Right ventricle myocardium inferior (tissue), 1 donor: Measurements from ENCODE around the gene LPIN3. TPM values are rescaled to one million over a fixed set of nuclear protein-coding genes. Genes with fewer than 3 reads are reported as not detected.

Experiments
- ATAC-seq: fragments of 200-7000 bp; cut with Tn5 transposase; one replicate; pipeline ENCODE4 v1.9.1; 2020; ENCODE audit warnings: mild to moderate bottlenecking, moderate library complexity
- DNase-seq: peaks from one replicate; pipeline ENCODE4 v3.0.0; 2021; ENCODE audit errors: missing footprints
- intact Hi-C: fragments of 100-400 bp; cut with DNase I; formaldehyde crosslinking; loops from one replicate; pipeline ENCODE4 v1.11.0; 2022
- total RNA-seq: library from RNA; stranded (reverse); fragmentation: NEBNext Ultra II Directional; extraction: Animal tissue kit (Norgen Biotek cat#: 25700); gene quantifications from one replicate; pipeline ENCODE4 v1.2.1, GENCODE V29; 2021
- donor health status: DM: no; HTN: yes; CAD: no; lungs with severe emphysema.

LPIN3 gene
- total RNA-seq, 1 donor from 2014 or later: 18.1 TPM

GRCh38 chr20:41344938-41345728 lies 4.5 kb downstream of the LPIN3 start:
- intact Hi-C loops: loop anchor here (5.0 to 10.0 kb wide), 4 partner anchors 272 to 380 kb away; partner anchors contain the start of gene CHD6
- DNase-seq: no peak
- no peak for ATAC-seq

- intact Hi-C loops: loop anchor here (10.0 kb wide), 2 partner anchors 351 to 381 kb away; no protein-coding TSS in a partner anchor
- ATAC-seq (no peak), DNase-seq (no peak)
Measured at GRCh38 chr20:41345729-41346067, 5.1 kb downstream of the LPIN3 start.

GRCh38 chr20:41347523-41348429 lies 7.2 kb downstream of the LPIN3 start:
- DNase-seq: no peak
- intact Hi-C loops: loop anchor here (10.0 kb wide), 2 partner anchors 353 to 383 kb away; no protein-coding TSS in a partner anchor

GRCh38 chr20:41348430-41349172 lies 8.0 kb downstream of the LPIN3 start:
- ATAC-seq: no peak
- intact Hi-C loops: loop anchor here (10.0 kb wide), 2 partner anchors 354 to 384 kb away; no protein-coding TSS in a partner anchor
- no peak for DNase-seq

More at GRCh38 chr20:41347523-41348429, 7.2 kb downstream of the LPIN3 start:
- ATAC-seq: peak; percentile 70

GRCh38 chr20:41349266-41349665 lies 8.6 kb downstream of the LPIN3 start:
- ATAC-seq (no peak), DNase-seq (no peak)
- intact Hi-C loops: loop anchor here (10.0 kb wide), 2 partner anchors 354 to 384 kb away; no protein-coding TSS in a partner anchor

- ATAC-seq (no peak), DNase-seq (no peak)
- intact Hi-C loops: loop anchor here (10.0 kb wide), 2 partner anchors 355 to 385 kb away; no protein-coding TSS in a partner anchor
Measured at GRCh38 chr20:41349943-41350342, 9.3 kb downstream of the LPIN3 start.

GRCh38 chr20:41350408-41350962 lies 9.9 kb downstream of the LPIN3 start:
- no peak for DNase-seq
- intact Hi-C loops: no loop called here
- no peak for ATAC-seq

- intact Hi-C loops: no loop called here
- DNase-seq (no peak), ATAC-seq (no peak)
Measured at GRCh38 chr20:41352106-41352505, 11.5 kb downstream of the LPIN3 start.

GRCh38 chr20:41352666-41353065 lies 12.0 kb downstream of the LPIN3 start:
- no peak for ATAC-seq
- no peak for DNase-seq
- intact Hi-C loops: no loop called here

GRCh38 chr20:41353530-41353929 lies 12.9 kb downstream of the LPIN3 start:
- intact Hi-C loops: no loop called here
- DNase-seq (no peak), ATAC-seq (peak; percentile 14)

GRCh38 chr20:41355192-41355591 lies 14.6 kb downstream of the LPIN3 start:
- no peak for ATAC-seq
- DNase-seq: no peak
- intact Hi-C loops: loop anchor here (5.0 kb wide), 1 partner anchor 52 kb away; no protein-coding TSS in a partner anchor

- no peak for DNase-seq
- intact Hi-C loops: loop anchor here (5.0 kb wide), 1 partner anchor 52 kb away; no protein-coding TSS in a partner anchor
Measured at GRCh38 chr20:41355598-41356203, 15.1 kb downstream of the LPIN3 start.

GRCh38 chr20:41356951-41357350 lies 16.3 kb downstream of the LPIN3 start:
- DNase-seq (no peak), ATAC-seq (no peak)
- intact Hi-C loops: loop anchor here (5.0 kb wide), 1 partner anchor 50 kb away; no protein-coding TSS in a partner anchor

More at GRCh38 chr20:41355598-41356203, 15.1 kb downstream of the LPIN3 start:
- ATAC-seq: no peak

- no peak for DNase-seq
Measured at GRCh38 chr20:41357424-41358163, 17.0 kb downstream of the LPIN3 start.

GRCh38 chr20:41358230-41358629 lies 17.6 kb downstream of the LPIN3 start:
- ATAC-seq (no peak), DNase-seq (no peak)
- intact Hi-C loops: loop anchor here (5.0 kb wide), 1 partner anchor 49 kb away; no protein-coding TSS in a partner anchor

More at GRCh38 chr20:41357424-41358163, 17.0 kb downstream of the LPIN3 start:
- peak; percentile 21 for ATAC-seq
- intact Hi-C loops: loop anchor here (5.0 kb wide), 1 partner anchor 50 kb away; no protein-coding TSS in a partner anchor

GRCh38 chr20:41358717-41359116 lies 18.1 kb downstream of the LPIN3 start:
- ATAC-seq (no peak), DNase-seq (no peak)
- intact Hi-C loops: loop anchor here (5.0 kb wide), 1 partner anchor 49 kb away; no protein-coding TSS in a partner anchor

GRCh38 chr20:41359541-41360011 lies 19.0 kb downstream of the LPIN3 start:
- ATAC-seq: peak; percentile 55
- intact Hi-C loops: loop anchor here (5.0 kb wide), 1 partner anchor 48 kb away; no protein-coding TSS in a partner anchor
- DNase-seq: no peak
